ENCODE results near the gene MAN2A2.
"Not testable (repeated sequence)": the region's sequence is repeated elsewhere in the genome, so short reads cannot be mapped to it uniquely, and the experiment has no call there.

MAN2A2 gene

GRCh38 chr15:90871716-90872485 lies 31.2 kb upstream of the MAN2A2 start:
- peak; percentile 31 for DNase-seq

- peak; percentile 67 for DNase-seq
These were observed 30.5 kb upstream of the MAN2A2 start for GRCh38 chr15:90872486-90873184.

GRCh38 chr15:90873488-90873997 lies 29.6 kb upstream of the MAN2A2 start:
- no peak for DNase-seq

GRCh38 chr15:90873998-90874605 lies 29.0 kb upstream of the MAN2A2 start:
- peak; percentile 82 for DNase-seq

GRCh38 chr15:90874986-90875385 lies 28.1 kb upstream of the MAN2A2 start:
- DNase-seq, result not testable (repeated sequence)

GRCh38 chr15:90875549-90875981 lies 27.5 kb upstream of the MAN2A2 start:
- DNase-seq, result no peak

GRCh38 chr15:90876046-90876445 lies 27.1 kb upstream of the MAN2A2 start:
- DNase-seq, result no peak

GRCh38 chr15:90876512-90877170 lies 26.5 kb upstream of the MAN2A2 start:
- DNase-seq, result no peak

GRCh38 chr15:90877315-90877714 lies 25.8 kb upstream of the MAN2A2 start:
- no peak for DNase-seq

- no peak for DNase-seq
These were observed 25.1 kb upstream of the MAN2A2 start for GRCh38 chr15:90877996-90878395.

- no peak for DNase-seq
These were observed 24.4 kb upstream of the MAN2A2 start for GRCh38 chr15:90878660-90879059.

GRCh38 chr15:90879730-90880366 lies 23.3 kb upstream of the MAN2A2 start:
- no peak for DNase-seq

- DNase-seq, result no peak
These were observed 22.5 kb upstream of the MAN2A2 start for GRCh38 chr15:90880381-90881145.

- DNase-seq, result no peak
These were observed 21.7 kb upstream of the MAN2A2 start for GRCh38 chr15:90881181-90881977.

GRCh38 chr15:90881978-90882721 lies 21.0 kb upstream of the MAN2A2 start:
- no peak for DNase-seq

GRCh38 chr15:90882781-90883525 lies 20.1 kb upstream of the MAN2A2 start:
- DNase-seq, result no peak

GRCh38 chr15:90883526-90883975 lies 19.6 kb upstream of the MAN2A2 start:
- peak; percentile 54 for DNase-seq

- DNase-seq, result peak; percentile 92
These were observed 19.0 kb upstream of the MAN2A2 start, which contains the start of gene FES for GRCh38 chr15:90883976-90884718. TSS of gene FES (plus strand) at chr15:90884504. CDS start at chr15:90885046, 542 bp downstream.

Measured in hematopoietic multipotent progenitor cell treated with erythropoietin and hydrocortisone succinate and interleukin-3 and kit ligand, for 4 days (in vitro differentiated cells).